ES-I3 (cell line): Measurements from ENCODE around the gene PCK2.
A peak's percentile ranks its signal among the peaks of the same experiment; 100 is the strongest.

Experiments used
- H3K36me3 ChIP-seq: 2 replicates; pipeline ENCODE4 v1.6.1; 2013; ENCODE audit warnings: mild to moderate bottlenecking, low read length, control low read depth, moderate library complexity; ENCODE audit not compliant: insufficient read depth
- H3K4me1 ChIP-seq: 2 replicates; pipeline ENCODE4 v1.6.1; 2013; ENCODE audit warnings: mild to moderate bottlenecking, control low read depth, low read length; ENCODE audit not compliant: insufficient read depth
- H3K9ac ChIP-seq: 2 replicates; pipeline ENCODE4 v1.6.1; 2013; ENCODE audit warnings: low read depth, mild to moderate bottlenecking, low read length, moderate library complexity
- H3K9me3 ChIP-seq: 2 replicates; pipeline ENCODE4 v1.6.1; 2013; ENCODE audit warnings: mild to moderate bottlenecking, low read length, moderate library complexity; ENCODE audit not compliant: control insufficient read depth, insufficient read depth

PCK2 gene

DNA sequence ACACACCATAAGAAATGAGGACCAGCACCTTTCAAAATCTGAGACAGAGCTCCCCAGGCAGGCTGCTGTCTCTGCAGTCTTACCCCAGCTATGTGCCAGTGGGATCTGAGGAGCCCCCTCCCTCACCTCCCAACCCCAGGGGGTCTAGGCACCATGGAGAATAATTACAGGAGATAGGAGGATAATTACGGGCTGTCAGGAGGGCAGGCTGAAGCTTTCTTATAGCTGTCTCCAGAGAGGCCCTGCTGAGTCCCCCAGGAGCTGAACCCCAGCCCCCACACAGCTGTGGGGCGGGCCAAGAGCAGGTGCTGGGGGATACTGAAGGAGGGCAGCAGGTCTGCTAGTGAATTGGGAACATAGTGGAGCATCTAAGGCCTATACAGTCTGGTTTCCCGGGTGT lies 16.0 kb upstream of the PCK2 start:
- Histone ChIP-seq H3K9me3 (no peaks in the 10 kb centered on the region), H3K36me3 (no peaks in the 10 kb centered on the region), H3K4me1 (peaks cover 19% of the 10 kb centered on the region), H3K9ac (no peak overlapping the region)

- H3K9ac ChIP-seq = no peak overlapping the region
These were observed 14.5 kb upstream of the PCK2 start for GRCh38 chr14:24079491-24080141.

GRCh38 chr14:24080142-24080530 lies 14.0 kb upstream of the PCK2 start:
- Histone ChIP-seq H3K9me3 (no peaks in the 10 kb centered on the region), H3K36me3 (no peaks in the 10 kb centered on the region), H3K9ac (no peak overlapping the region), H3K4me1 (peaks cover 19% of the 10 kb centered on the region)

More at GRCh38 chr14:24079491-24080141, 14.5 kb upstream of the PCK2 start:
- no peaks in the 10 kb centered on the region for H3K36me3 ChIP-seq
- peaks cover 19% of the 10 kb centered on the region for H3K4me1 ChIP-seq
- no peaks in the 10 kb centered on the region for H3K9me3 ChIP-seq

DNA sequence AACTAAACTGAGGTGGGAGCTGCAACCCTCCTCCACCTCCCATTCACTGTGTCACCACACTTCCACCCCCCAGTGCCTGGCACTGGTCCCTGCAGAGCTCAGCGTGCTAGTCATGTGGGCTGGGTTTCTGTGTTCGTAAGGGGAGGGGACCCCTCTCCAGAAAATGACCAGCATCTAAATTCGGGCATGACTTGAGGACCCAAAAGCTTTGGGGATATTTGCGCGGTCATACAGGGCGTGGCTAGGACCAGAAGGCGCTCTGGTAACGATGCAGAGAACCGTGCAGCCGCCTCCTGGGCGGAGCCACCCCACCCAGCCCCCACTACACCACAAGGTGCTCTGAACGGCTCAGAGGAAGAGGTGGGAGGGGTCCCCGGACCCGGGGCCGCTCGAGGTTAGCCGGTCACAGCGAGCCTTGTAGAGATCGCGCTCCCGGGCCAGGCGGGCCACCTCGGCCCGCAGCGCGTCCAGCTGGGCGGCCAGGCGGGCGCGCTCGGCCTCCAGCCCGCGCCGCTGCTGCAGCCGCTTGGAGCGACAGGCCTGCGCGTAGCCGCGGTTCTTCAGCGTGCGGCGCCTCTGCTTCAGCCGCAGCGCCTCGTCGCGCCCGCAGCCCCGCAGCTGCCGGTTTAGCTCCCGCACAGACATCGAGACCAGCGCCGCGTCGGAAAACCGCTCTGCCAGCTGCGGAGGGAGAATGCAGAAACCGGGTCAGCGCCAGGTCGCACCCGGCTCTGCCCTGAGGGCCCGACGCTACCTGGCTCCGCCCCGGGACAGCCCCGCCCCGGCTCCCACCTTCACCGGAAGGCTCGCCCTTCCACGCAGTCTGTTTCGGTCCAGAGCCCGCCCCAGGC lies 13.0 kb upstream of the PCK2 start:
- Histone ChIP-seq H3K9ac (peak overlapping the region; percentile 79), H3K36me3 (no peaks in the 10 kb centered on the region), H3K9me3 (no peaks in the 10 kb centered on the region), H3K4me1 (peaks cover 19% of the 10 kb centered on the region)

GRCh38 chr14:24081739-24082211 lies 12.3 kb upstream of the PCK2 start:
- no peaks in the 10 kb centered on the region for H3K36me3 ChIP-seq
- no peaks in the 10 kb centered on the region for H3K9me3 ChIP-seq
- peaks cover 19% of the 10 kb centered on the region for H3K4me1 ChIP-seq
- H3K9ac ChIP-seq = peak overlapping the region; percentile 79

DNA sequence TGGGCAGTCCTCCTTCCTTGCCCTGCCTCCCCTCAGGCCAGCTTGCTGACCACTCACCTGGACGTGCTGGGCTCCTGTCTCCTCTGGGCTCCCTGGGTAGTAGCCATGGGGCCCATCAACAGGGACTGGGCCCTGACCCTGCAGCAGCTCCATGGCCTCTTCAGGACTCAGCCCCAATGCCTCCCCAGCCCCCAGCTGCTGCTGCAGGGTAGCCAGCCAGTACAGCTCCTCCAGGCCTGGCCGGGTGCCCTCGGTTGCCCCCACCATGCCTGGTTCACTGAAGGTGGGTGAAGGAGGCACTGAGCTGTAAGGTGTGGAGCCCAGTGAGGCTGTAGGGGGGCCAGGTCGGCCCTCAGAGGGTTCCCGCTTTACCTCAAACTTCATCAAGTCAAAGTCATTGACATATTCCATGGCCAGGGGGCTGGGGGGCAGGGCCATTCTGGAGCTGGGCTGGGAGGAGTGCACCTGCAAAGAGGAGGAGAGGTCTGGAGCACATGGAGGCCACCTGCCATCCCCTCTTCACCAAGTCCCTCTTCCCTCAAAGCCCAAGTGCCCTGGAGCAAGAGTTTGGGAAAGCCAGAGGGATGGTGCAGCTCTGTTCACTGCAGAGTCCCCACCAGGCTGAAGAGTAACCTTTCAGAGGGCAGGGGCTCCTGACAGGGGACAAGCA lies 11.6 kb upstream of the PCK2 start:
- Histone ChIP-seq H3K36me3 (no peaks in the 10 kb centered on the region), H3K4me1 (peaks cover 19% of the 10 kb centered on the region), H3K9me3 (no peaks in the 10 kb centered on the region), H3K9ac (no peak overlapping the region)

- H3K36me3 ChIP-seq = no peaks in the 10 kb centered on the region
- H3K9ac ChIP-seq = no peak overlapping the region
- peaks cover 19% of the 10 kb centered on the region for H3K4me1 ChIP-seq
These were observed 10.6 kb upstream of the PCK2 start for GRCh38 chr14:24083462-24083861.

DNA sequence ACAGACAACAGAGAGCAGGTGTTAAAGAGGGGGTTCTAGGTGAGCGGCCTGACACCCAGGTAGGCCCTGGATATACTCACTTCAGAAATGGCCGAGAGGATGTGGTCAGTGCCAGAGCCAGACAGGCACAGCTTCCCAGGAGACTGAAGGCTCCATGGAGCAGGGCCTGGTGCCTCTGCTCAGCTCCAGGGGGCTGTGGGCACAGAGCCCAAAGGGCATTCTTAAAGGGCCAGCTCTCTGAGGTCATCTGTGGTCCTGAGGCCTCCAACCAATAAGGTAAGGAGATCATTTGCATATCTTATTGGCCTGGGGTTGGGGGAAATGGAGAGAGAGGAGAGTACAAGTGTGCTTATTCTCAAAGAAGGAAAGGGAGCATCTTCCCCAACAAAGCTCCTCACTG lies 9.7 kb upstream of the PCK2 start:
- H3K9me3 ChIP-seq = no peaks in the 10 kb centered on the region
- H3K36me3 ChIP-seq = no peaks in the 10 kb centered on the region
- H3K4me1 ChIP-seq = peaks cover 14% of the 10 kb centered on the region
- H3K9ac ChIP-seq = no peak overlapping the region

More at GRCh38 chr14:24083462-24083861, 10.6 kb upstream of the PCK2 start:
- no peaks in the 10 kb centered on the region for H3K9me3 ChIP-seq

DNA sequence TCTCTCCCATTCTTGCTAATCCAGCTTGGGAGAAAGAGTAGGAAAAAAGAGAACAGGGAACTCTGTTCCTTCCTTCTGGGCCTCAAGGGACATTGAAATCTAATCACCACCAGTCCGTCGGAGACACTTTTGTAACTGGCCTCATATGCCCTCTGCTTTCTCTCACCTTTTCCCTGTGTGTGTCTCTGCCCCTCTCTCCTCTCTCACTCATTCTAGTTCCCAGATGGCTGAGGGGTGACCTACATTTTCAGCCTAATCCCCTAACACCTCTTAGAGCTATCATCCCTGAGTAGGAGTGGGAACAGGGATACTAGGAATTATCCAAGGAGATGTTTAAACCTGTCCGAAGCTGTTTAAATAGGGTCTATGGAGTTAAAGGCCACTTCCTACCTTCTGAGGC lies 8.9 kb upstream of the PCK2 start:
- no peak overlapping the region for H3K9ac ChIP-seq
- no peaks in the 10 kb centered on the region for H3K36me3 ChIP-seq
- no peaks in the 10 kb centered on the region for H3K9me3 ChIP-seq
- peaks cover 9% of the 10 kb centered on the region for H3K4me1 ChIP-seq

DNA sequence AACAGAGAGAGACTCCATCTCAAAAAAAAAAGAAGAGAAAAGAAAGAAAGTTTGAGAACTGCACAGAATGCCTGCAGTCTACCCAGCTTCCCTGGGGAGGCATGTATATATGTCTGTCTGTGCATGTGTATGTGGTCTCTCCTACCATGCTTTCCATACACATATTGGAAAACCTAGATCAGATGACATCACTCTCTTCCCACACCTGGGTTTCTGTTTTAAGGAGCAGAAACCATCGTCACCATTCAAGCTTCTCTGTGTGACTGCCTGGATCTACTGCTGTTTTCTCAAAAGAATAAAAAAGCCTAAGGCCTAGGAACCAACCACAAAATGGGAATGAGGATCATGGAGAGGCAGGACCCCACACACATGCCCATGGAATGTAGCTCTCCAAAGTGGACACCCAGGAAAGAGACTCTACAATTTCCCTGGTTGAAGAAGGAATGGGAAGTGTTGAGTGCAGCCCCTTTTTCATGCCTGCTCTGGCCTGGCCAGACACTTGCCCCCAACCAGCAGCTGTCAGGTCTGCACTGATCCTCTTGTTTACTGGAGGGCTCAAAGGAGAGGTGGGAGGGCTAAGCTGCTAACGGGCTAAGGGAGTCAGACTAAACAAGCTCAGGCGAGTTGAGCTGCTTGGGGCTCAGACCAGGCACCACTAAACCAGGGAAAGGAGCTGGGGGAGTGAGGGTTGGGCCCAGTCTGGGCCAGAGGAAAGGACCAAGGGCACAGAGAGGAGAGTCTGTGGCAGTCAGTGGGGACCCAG lies 7.7 kb upstream of the PCK2 start:
- Histone ChIP-seq H3K4me1 (peaks cover 3% of the 10 kb centered on the region; the same call in 1 of the 2 replicates), H3K36me3 (no peaks in the 10 kb centered on the region), H3K9ac (no peak overlapping the region), H3K9me3 (no peaks in the 10 kb centered on the region)

GRCh38 chr14:24087004-24087403 lies 7.1 kb upstream of the PCK2 start:
- Histone ChIP-seq H3K9me3 (no peaks in the 10 kb centered on the region), H3K36me3 (no peaks in the 10 kb centered on the region), H3K9ac (no peak overlapping the region), H3K4me1 (peaks cover 2% of the 10 kb centered on the region; the same call in 1 of the 2 replicates)

- H3K9ac ChIP-seq = no peak overlapping the region
- no peaks in the 10 kb centered on the region for H3K9me3 ChIP-seq
- H3K4me1 ChIP-seq = peaks cover 3% of the 10 kb centered on the region; the same call in 1 of the 2 replicates
- no peaks in the 10 kb centered on the region for H3K36me3 ChIP-seq
These were observed 6.0 kb upstream of the PCK2 start for GRCh38 chr14:24088095-24088494.

DNA sequence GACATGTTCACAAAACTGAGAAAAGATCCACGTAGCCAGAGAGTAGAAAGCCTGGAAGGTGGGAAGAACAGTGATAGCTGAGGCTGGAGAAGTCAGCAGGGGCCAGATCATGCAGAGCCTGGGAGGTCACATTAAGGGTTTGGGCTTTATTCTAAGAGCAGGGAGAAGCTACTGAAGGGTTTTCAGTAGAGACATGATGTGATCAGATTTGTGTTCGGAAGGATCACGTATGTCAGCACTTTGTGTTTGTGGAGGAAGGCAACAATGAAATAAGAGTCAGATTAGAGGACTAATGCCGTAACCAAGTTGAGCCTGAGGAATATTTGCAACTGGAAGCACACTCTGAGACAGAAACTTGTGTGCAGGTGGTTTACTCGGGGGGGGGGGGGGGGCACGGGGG lies 4.2 kb upstream of the PCK2 start:
- H3K9me3 ChIP-seq = no peaks in the 10 kb centered on the region
- peaks cover 9% of the 10 kb centered on the region; the same call in 1 of the 2 replicates for H3K4me1 ChIP-seq
- no peaks in the 10 kb centered on the region for H3K36me3 ChIP-seq
- H3K9ac ChIP-seq = no peak overlapping the region

- peaks cover 9% of the 10 kb centered on the region for H3K4me1 ChIP-seq
- H3K36me3 ChIP-seq = peaks cover 4% of the 10 kb centered on the region; the same call in 1 of the 2 replicates
- H3K9me3 ChIP-seq = no peaks in the 10 kb centered on the region; the same call in 1 of the 2 replicates
- no peak overlapping the region for H3K9ac ChIP-seq
These were observed 2.0 kb upstream of the PCK2 start for GRCh38 chr14:24092110-24092504.
